Choroid plexus epithelial cell (primary cell): ENCODE results near the gene CCDC85C.

ENCODE experiments used
- DNase-seq: peaks from one replicate; pipeline ENCODE4 v3.0.0-alpha.2; 2010; ENCODE audit warnings: low read depth
- H3K4me3 ChIP-seq: 2 replicates; pipeline ENCODE4 v1.5.1; 2011; ENCODE audit warnings: low read depth, mild to moderate bottlenecking, control low read depth, low read length, moderate library complexity
- CTCF ChIP-seq: conservative IDR thresholded peaks from 2 replicates; pipeline ENCODE4 v1.5.1; 2011; ENCODE audit warnings: low read depth, mild to moderate bottlenecking, control low read depth, inconsistent platforms, low read length, moderate library complexity

The CCDC85C gene

DNA sequence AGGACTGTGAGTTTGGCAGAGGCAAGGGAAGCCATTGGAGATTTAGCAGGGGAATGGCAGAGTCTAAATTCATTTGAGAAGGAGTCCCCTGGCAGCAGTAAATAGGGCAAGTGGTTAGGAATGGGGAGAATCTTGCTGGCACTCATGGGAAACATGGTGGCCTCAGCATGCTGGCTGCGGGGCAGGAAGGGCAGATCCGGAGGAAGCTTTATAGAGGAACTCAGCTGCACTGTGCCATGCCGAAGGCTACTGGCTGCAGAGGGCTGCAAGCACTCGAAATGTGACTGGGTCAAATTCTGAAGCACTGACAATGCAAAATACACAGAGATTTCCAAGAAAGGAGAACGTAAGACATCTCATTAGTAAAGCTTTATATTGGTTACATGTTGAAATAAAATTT, 98.9 kb downstream of the CCDC85C start:
- DNase-seq, result no peak
- no peak for TF ChIP-seq CTCF
- H3K4me3 ChIP-seq, result no peak overlapping the region

- no peak for TF ChIP-seq CTCF
- H3K4me3 ChIP-seq, result no peak overlapping the region
- DNase-seq, result no peak
Observed at GRCh38 chr14:99503848-99504453, 100.1 kb downstream of the CCDC85C start.

DNA sequence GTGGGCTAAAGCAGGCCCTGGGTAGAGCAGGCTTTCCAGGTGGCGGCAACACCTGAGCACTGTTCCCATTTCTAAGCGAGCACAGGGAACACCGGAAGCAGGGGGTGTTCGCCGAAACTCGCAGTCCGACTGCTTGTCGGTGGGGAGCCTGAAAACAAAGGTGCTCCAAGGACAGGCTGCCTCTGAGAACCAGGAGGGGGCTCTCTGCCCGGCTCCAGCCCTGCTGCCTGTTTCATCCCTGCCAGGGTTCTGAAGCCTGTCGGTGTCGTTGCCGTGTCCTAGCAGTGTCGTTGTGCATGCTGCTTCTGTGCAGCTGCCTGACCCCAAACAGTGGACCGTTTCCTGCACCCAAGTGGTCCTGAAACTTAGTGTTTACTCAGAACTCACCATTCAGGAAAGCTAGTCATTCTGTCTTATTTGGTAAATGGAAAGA, 101.0 kb downstream of the CCDC85C start:
- no peak for TF ChIP-seq CTCF
- no peak for DNase-seq
- no peak overlapping the region for H3K4me3 ChIP-seq

DNA sequence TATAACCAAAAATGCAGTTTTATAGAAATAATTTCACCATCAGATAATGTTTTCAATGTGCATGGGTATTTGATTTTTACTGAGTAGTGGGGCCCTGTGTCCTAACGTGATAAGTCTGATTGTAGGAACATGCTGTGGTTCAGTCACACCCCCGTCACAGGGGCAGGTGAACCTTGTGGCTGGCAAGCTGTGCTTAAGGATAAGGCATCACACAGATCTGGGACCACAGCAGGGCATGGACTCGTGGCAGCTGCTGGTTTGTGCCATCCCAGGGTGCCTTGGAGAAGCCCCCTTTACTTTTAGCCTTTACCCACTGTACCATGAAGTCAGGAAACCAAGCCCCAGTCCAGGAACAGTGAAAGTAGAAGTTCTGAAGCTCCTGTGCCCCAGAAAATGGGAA, 106.1 kb downstream of the CCDC85C start:
- no peak for TF ChIP-seq CTCF
- H3K4me3 ChIP-seq, result no peak overlapping the region
- DNase-seq, result no peak

- no peak for DNase-seq
- TF ChIP-seq CTCF, result no peak
- no peak overlapping the region for H3K4me3 ChIP-seq
Observed at GRCh38 chr14:99497341-99497740, 106.7 kb downstream of the CCDC85C start.

- no peak for TF ChIP-seq CTCF
- no peak for DNase-seq
- H3K4me3 ChIP-seq, result no peak overlapping the region
Observed at GRCh38 chr14:99484106-99484505, 119.9 kb downstream of the CCDC85C start.

- peak; percentile 22 for TF ChIP-seq CTCF
- peak; percentile 52 for DNase-seq
Observed at GRCh38 chr14:99481745-99482099, 122.3 kb downstream of the CCDC85C start.

More at GRCh38 chr14:99481745-99482099, 122.3 kb downstream of the CCDC85C start:
- H3K4me3 ChIP-seq, result peak overlapping the region; percentile 92
